Subcutaneous abdominal adipose tissue (tissue), 5 donors: ENCODE measurements around the gene KDM6B.

Experiments
- H3K27ac ChIP-seq: one replicate; pipeline ENCODE4 v1.7.0; 2013; ENCODE audit warnings: low read depth, mild to moderate bottlenecking, inconsistent platforms, low read length, moderate library complexity
- H3K27me3 ChIP-seq, 5 donors: one replicate each; pipeline ENCODE4 v1.7.0; 2013; ENCODE audit warnings: low read length in 5 of 5, inconsistent platforms in 1 of 5; ENCODE audit not compliant: control insufficient read depth in 5 of 5, insufficient read depth in 4 of 5
- H3K36me3 ChIP-seq, 5 donors: one replicate each; pipeline ENCODE4 v1.7.0; 2013; ENCODE audit warnings: low read length in 5 of 5; ENCODE audit not compliant: control insufficient read depth in 5 of 5, insufficient read depth in 5 of 5
- H3K4me1 ChIP-seq, 5 donors: one replicate each; pipeline ENCODE4 v1.7.0; 2013; ENCODE audit warnings: low read length in 5 of 5, mild to moderate bottlenecking in 3 of 5, moderate library complexity in 1 of 5; ENCODE audit not compliant: control insufficient read depth in 5 of 5, insufficient read depth in 5 of 5
- H3K4me3 ChIP-seq, 5 donors: one replicate each; pipeline ENCODE4 v1.7.0; 2013; ENCODE audit warnings: low read length in 5 of 5, low read depth in 1 of 5
- H3K9ac ChIP-seq, 5 donors: one replicate each; pipeline ENCODE4 v1.7.0; 2013; ENCODE audit warnings: low read length in 5 of 5, mild to moderate bottlenecking in 4 of 5, moderate library complexity in 3 of 5
- H3K9me3 ChIP-seq, 5 donors: one replicate each; pipeline ENCODE4 v1.7.0; 2013; ENCODE audit warnings: low read length in 5 of 5; ENCODE audit not compliant: control insufficient read depth in 5 of 5
- donor health status: healthy.
- donor health status: healthy.
- donor health status: healthy.
- donor health status: healthy.
- donor health status: healthy.

The KDM6B gene

DNA sequence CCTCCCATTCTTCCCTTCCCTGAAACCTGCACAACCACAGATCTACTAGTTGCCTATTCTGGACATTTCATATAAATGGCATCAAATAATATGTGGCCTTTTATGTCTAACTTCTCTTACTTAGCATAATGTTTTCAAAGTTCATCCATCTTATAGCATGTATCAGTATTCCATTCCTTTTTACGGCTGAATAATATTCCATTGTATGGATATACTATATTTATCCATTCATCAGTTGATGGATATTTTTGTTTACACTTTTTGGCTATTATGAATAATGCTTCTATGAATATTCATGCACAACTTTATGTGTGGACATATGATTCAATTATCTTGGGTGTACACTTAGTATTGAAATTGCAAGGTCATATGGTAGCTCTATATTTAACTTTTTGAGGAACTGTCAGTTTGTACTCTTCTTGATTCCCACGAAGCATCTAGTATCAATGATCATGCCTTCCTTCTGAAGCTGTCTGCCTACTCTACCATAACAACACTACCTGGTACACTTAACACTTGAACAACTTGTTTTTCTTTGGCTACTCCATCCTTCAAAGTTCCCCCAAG lies 41.9 kb downstream of the KDM6B start:
- H3K36me3 ChIP-seq = peaks cover 0 to 11% (median 4%) of the 10 kb centered on the region in 5 donors
- H3K27me3 ChIP-seq = no peaks in the 10 kb centered on the region
- H3K9ac ChIP-seq = no peak overlapping the region

DNA sequence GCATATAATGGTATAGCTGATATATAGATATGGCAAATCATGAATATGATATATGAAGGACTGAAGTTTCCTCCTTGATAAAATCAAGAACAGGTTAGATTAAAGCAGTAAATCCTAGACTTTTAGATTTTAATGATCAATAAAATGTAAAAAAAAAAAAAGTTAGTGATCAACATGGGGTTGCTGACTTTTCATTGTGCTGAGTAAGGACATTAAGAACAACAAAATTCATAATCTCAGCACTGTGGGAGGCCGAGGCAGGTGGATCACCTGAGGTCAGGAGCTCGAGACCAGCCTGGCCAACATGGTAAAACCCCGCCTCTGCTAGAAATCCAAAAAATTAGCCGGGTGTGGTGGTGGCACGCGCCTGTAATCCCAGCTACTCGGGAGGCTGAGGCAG lies 44.2 kb downstream of the KDM6B start:
- Histone ChIP-seq H3K9ac (no peak overlapping the region), H3K27me3 (peaks cover 0 to 5% (median 5%) of the 10 kb centered on the region in 5 donors), H3K36me3 (peaks cover 0 to 20% (median 4%) of the 10 kb centered on the region in 5 donors), H3K27ac (no peak overlapping the region), H3K4me1 (peaks cover 0 to 15% (median 0%) of the 10 kb centered on the region in 5 donors), H3K4me3 (no peak overlapping the region), H3K9me3 (no peaks in the 10 kb centered on the region)

More for the DNA sequence above, 41.9 kb downstream of the KDM6B start:
- Histone ChIP-seq H3K9me3 (no peaks in the 10 kb centered on the region), H3K4me1 (peaks cover 0 to 5% (median 0%) of the 10 kb centered on the region in 5 donors), H3K4me3 (no peak overlapping the region), H3K27ac (no peak overlapping the region)

DNA sequence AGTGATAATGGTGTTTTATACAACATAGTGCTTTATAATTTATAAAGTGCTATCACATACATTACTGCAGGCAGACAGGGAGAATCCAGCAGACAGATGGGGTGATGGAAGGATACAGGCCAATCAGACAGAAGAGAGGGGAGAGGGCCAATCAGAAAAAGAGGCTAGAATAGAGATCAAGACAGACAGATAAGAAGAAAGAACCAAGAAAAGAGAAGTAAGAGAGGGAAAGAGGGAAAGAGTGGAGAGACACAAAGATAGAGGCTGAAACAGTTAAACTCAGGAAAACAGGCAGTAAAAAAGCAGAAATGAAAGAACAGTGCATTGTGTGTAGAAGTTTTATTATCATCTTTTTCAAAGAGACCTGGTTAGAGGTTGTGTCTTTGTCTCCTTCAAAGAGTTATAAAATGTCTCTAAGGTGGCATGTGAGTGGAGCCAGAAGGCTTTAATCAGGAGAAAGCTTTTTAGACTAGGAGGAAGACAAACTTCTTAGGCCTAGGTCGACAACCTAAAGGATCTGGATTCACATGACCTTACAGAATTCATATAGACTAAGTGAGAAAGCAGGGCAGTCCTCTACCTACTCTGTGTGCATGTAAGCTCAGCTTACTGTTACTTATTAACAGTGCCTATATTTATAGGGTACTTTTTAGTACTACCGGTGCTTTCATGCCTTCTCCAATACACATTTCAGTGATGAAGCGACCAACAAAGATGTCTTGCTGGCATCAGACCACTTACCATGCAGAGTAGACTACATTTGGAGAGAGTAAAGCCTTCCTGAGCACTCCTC lies 46.3 kb downstream of the KDM6B start:
- H3K27me3 ChIP-seq = peaks cover 0 to 5% (median 5%) of the 10 kb centered on the region in 5 donors
- peaks cover 0 to 15% (median 3%) of the 10 kb centered on the region in 5 donors for H3K4me1 ChIP-seq
- H3K4me3 ChIP-seq = no peak overlapping the region
- no peak overlapping the region for H3K27ac ChIP-seq
- H3K9me3 ChIP-seq = no peaks in the 10 kb centered on the region
- H3K9ac ChIP-seq = no peak overlapping the region
- peaks cover 0 to 20% (median 4%) of the 10 kb centered on the region in 5 donors for H3K36me3 ChIP-seq

DNA sequence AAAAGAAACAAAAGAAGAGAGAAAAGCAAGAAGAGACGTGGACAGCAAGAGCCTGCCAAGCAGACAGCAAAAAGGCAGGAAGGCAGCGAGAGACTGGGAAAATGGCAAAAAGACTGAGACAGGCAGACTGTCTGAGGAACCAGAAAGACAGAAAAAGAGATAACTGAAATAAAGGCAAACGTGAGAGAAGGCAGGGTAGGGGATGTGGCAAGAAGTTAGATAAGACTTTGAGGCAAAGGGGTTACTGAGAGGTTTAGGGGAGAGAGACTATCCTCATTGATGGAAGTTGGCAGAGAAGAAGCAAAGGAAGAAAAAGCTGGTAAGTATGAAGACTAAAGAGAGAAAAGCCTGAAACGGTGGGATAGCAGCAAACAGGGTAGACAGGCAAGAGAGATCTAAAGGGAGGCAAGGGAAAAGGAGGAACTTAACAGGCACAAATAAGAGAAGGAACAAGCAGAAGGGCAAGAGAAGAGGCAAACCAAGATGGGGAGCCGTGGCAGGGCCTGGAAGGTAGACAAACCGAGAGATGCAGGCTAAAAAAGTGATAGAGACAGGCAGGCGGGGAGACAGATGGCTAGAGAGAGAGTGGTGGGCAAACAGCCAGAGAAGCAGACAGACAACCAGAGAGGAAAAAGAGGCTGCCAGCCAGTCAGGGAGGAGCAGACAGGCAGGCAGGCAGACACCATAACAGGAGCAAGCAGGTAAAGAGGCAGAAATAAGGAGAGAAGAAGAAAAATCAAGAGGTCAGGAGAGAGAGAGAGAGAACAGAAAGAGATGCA lies 47.4 kb downstream of the KDM6B start:
- Histone ChIP-seq H3K27ac (no peak overlapping the region), H3K9ac (no peak overlapping the region), H3K27me3 (peaks cover 0 to 13% (median 6%) of the 10 kb centered on the region in 5 donors), H3K9me3 (no peaks in the 10 kb centered on the region), H3K36me3 (peaks cover 0 to 20% (median 4%) of the 10 kb centered on the region in 5 donors), H3K4me1 (peaks cover 0 to 26% (median 14%) of the 10 kb centered on the region in 5 donors), H3K4me3 (no peak overlapping the region)

DNA sequence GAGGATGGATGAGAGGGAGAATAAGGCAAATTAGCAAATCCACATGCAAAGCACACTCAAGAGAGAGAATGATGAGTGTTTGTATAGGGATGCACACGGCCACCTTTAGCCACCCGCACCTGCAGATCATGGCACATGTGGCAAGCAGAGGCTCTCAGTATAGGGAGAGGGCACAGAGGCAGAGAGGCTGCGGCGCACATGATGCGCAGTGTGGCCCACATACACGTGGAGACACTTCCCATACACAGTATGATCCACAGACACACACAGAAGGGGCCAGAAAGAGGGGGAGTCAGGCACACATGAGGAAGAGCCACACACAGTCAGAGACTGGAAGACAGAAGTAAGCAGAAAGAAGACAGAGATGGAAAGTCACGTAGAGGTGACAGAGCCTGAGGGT lies 48.1 kb downstream of the KDM6B start:
- Histone ChIP-seq H3K36me3 (peaks cover 0 to 20% (median 4%) of the 10 kb centered on the region in 5 donors), H3K27me3 (peaks cover 0 to 13% (median 6%) of the 10 kb centered on the region in 5 donors), H3K9me3 (no peaks in the 10 kb centered on the region), H3K4me1 (peaks cover 0 to 32% (median 20%) of the 10 kb centered on the region in 5 donors), H3K27ac (no peak overlapping the region), H3K4me3 (no peak overlapping the region), H3K9ac (no peak overlapping the region)

DNA sequence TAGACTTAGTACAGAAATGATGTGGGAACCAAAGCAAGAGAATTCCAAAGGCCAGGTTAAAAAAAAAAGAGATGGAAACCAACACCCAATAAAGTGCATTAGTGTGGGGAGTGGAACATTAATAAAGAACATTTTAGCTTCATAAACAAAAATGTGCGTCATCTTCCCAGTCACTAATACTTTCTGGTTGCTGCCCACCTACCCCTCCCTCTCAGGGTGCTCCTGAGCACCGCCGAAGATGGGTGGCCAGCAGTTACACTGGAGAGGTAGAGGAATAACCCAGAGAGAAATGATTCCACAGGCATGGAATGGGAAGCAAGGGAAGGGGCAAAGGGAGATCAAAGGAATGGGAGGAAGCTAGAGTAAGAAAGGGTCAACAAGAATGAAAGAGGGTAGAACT lies 48.6 kb downstream of the KDM6B start:
- Histone ChIP-seq H3K9ac (no peak overlapping the region), H3K4me3 (no peak overlapping the region), H3K27me3 (peaks cover 0 to 13% (median 6%) of the 10 kb centered on the region in 5 donors), H3K9me3 (no peaks in the 10 kb centered on the region), H3K4me1 (peaks cover 0 to 38% (median 25%) of the 10 kb centered on the region in 5 donors), H3K36me3 (peaks cover 0 to 20% (median 4%) of the 10 kb centered on the region in 5 donors), H3K27ac (no peak overlapping the region)
